ENCODE results near the gene GBA2.

GBA2 gene

DNA sequence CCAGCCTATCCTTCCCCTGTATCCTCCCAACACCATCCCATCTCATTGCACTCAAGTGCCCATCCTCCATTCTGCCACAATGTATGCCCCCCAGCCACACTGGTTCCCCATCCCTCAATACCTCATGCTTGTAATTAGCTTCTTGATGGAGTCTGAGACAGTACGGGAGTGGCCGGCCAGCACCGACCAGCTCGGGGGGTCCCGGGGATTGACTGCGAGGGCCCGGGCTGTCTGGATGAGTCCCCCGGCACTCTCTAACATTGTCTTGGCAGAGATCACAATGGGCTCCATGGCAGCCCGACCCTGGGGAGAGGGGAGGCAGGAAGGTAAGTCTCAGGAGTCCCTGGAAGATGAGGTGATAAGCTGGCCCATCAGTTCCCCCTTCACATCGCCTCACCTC, 42.1 kb downstream of the GBA2 start:
- Histone ChIP-seq H3K27ac (ENCODE audit: low read depth, low read length) (no peak overlapping the region), H3K14ac (ENCODE audit: low read length) (no peak overlapping the region), H2AFZ (ENCODE audit: insufficient read depth, low read length, poor library complexity) (no peak overlapping the region), H4K8ac (ENCODE audit: low read depth, low read length) (no peak overlapping the region), H3K4me3 (ENCODE audit: low read depth, low read length) (no peak overlapping the region), H3K36me3 (ENCODE audit: control insufficient read depth in 1 of 2, insufficient read depth in 2 of 2, low read length in 2 of 2) (peaks cover 77 to 82% of the 10 kb centered on the region in 2 experiments), H2AK5ac (ENCODE audit: low read length) (no peak overlapping the region), H3K18ac (ENCODE audit: low read length) (no peak overlapping the region), H3K4ac (ENCODE audit: low read depth, low read length) (no peak overlapping the region), H3K79me1 (ENCODE audit: low read length) (no peaks in the 10 kb centered on the region), H3K4me2 (ENCODE audit: low read length) (no peak overlapping the region), H3K4me1 (ENCODE audit: control insufficient read depth in 1 of 2, insufficient read depth in 2 of 2, low read length in 2 of 2) (no peaks in the 10 kb centered on the region), H2BK5ac (ENCODE audit: low read depth, low read length, poor library complexity) (no peak overlapping the region), H2BK120ac (ENCODE audit: insufficient read depth, low read length, poor library complexity) (no peak overlapping the region), H2BK12ac (ENCODE audit: low read length) (no peak overlapping the region), H3K79me2 (ENCODE audit: control insufficient read depth, insufficient read depth, low read length, poor library complexity) (no peaks in the 10 kb centered on the region), H3K9ac (ENCODE audit: low read length) (no peak overlapping the region), H3K27me3 (ENCODE audit: insufficient read depth, low read length) (no peaks in the 10 kb centered on the region), H3K9me3 (ENCODE audit: insufficient read depth, low read depth, low read length) (peaks cover 1% of the 10 kb centered on the region), H4K12ac (ENCODE audit: low read depth, low read length) (no peak overlapping the region), H3K23ac (ENCODE audit: low read length) (no peak overlapping the region), H4K91ac (ENCODE audit: low read depth, low read length) (no peak overlapping the region)
- no CpG with 5 or more reads among the region's 10 CpGs for WGBS (ENCODE audit: extremely low coverage, insufficient coverage, insufficient read length)
- DNase-seq: no peak

DNA sequence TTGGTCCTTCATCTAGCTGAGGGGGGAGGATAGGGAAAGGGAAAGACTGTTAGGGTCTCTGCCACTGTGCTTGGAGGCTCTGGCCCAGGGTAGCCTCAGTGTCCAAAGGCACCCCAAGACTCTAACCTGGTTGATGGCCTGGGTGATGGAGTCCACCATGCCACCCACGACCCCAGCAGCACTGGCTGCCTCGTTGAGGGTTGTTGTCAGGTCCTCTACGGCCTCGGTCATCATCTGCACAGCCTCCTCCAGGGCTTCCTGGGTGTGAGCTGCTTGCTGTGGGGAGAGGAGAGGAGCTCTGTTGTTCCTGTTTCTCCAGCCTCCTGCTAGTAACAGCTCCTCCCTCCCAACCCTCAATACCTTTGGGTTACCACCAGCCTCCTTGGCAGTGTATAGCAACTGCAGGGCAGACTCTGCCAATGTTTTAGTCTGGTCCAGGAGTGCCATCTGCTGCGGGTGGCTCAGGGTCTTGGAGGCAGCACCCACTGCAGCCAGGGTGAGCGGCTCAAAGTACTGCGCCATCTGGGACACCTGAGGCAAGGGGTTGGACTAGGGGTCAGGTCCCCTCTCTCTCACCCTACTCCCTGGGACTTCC, 43.1 kb downstream of the GBA2 start:
- no peak overlapping the region for H3K23ac ChIP-seq (ENCODE audit: low read length)
- WGBS (ENCODE audit: extremely low coverage, insufficient coverage, insufficient read length): no CpG with 5 or more reads among the region's 7 CpGs
- H3K9me3 ChIP-seq (ENCODE audit: insufficient read depth, low read depth, low read length): peaks cover 1% of the 10 kb centered on the region
- no peak for DNase-seq
- H3K9ac ChIP-seq (ENCODE audit: low read length): no peak overlapping the region
- H4K91ac ChIP-seq (ENCODE audit: low read depth, low read length): no peak overlapping the region
- no peak overlapping the region for H4K12ac ChIP-seq (ENCODE audit: low read depth, low read length)
- no peak overlapping the region for H2BK12ac ChIP-seq (ENCODE audit: low read length)
- no peak overlapping the region for H3K18ac ChIP-seq (ENCODE audit: low read length)
- no peaks in the 10 kb centered on the region for H3K79me2 ChIP-seq (ENCODE audit: control insufficient read depth, insufficient read depth, low read length, poor library complexity)
- H3K36me3 ChIP-seq (ENCODE audit: control insufficient read depth in 1 of 2, insufficient read depth in 2 of 2, low read length in 2 of 2): peaks cover 72 to 82% of the 10 kb centered on the region in 2 experiments
- no peaks in the 10 kb centered on the region for H3K79me1 ChIP-seq (ENCODE audit: low read length)
- no peak overlapping the region for H3K14ac ChIP-seq (ENCODE audit: low read length)
- H2BK5ac ChIP-seq (ENCODE audit: low read depth, low read length, poor library complexity): no peak overlapping the region
- no peak overlapping the region for H3K27ac ChIP-seq (ENCODE audit: low read depth, low read length)
- no peaks in the 10 kb centered on the region for H3K27me3 ChIP-seq (ENCODE audit: insufficient read depth, low read length)
- H3K4me2 ChIP-seq (ENCODE audit: low read length): no peak overlapping the region
- no peak overlapping the region for H3K4me3 ChIP-seq (ENCODE audit: low read depth, low read length)
- H3K4me1 ChIP-seq (ENCODE audit: control insufficient read depth in 1 of 2, insufficient read depth in 2 of 2, low read length in 2 of 2): no peaks in the 10 kb centered on the region
- H3K4ac ChIP-seq (ENCODE audit: low read depth, low read length): no peak overlapping the region
- no peak overlapping the region for H2AK5ac ChIP-seq (ENCODE audit: low read length)
- no peak overlapping the region for H2AFZ ChIP-seq (ENCODE audit: insufficient read depth, low read length, poor library complexity)
- H2BK120ac ChIP-seq (ENCODE audit: insufficient read depth, low read length, poor library complexity): no peak overlapping the region
- no peak overlapping the region for H4K8ac ChIP-seq (ENCODE audit: low read depth, low read length)

DNA sequence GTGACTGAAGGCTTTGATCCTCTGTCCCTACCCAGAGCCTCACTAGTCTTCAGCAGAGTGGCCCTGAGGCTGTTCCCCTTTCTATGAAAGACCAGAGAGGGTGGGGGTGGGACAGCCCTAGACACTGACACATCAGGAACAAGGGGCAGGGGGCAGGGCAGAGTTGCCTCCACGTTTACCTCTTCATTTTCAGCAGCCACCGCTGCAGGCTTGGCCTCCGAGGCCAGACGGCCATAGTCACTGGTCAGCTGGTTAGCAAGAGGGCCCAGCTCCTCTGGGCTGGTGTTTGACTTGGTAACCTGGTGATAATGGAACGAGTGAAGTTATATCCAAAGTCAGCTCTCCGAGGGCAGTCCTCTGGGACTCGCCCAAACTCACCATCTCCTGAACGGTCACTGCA, 43.7 kb downstream of the GBA2 start:
- Histone ChIP-seq H4K8ac (ENCODE audit: low read depth, low read length) (no peak overlapping the region), H2BK120ac (ENCODE audit: insufficient read depth, low read length, poor library complexity) (no peak overlapping the region), H3K9ac (ENCODE audit: low read length) (no peak overlapping the region), H3K4ac (ENCODE audit: low read depth, low read length) (no peak overlapping the region), H3K4me2 (ENCODE audit: low read length) (no peak overlapping the region), H3K36me3 (ENCODE audit: control insufficient read depth in 1 of 2, insufficient read depth in 2 of 2, low read length in 2 of 2) (peaks cover 68 to 80% of the 10 kb centered on the region in 2 experiments), H4K91ac (ENCODE audit: low read depth, low read length) (no peak overlapping the region), H3K27ac (ENCODE audit: low read depth, low read length) (no peak overlapping the region), H2BK5ac (ENCODE audit: low read depth, low read length, poor library complexity) (no peak overlapping the region), H3K18ac (ENCODE audit: low read length) (no peak overlapping the region), H3K79me1 (ENCODE audit: low read length) (no peaks in the 10 kb centered on the region), H3K4me3 (ENCODE audit: low read depth, low read length) (no peak overlapping the region), H2AK5ac (ENCODE audit: low read length) (no peak overlapping the region), H4K12ac (ENCODE audit: low read depth, low read length) (no peak overlapping the region), H3K9me3 (ENCODE audit: insufficient read depth, low read depth, low read length) (peaks cover 1% of the 10 kb centered on the region), H2BK12ac (ENCODE audit: low read length) (no peak overlapping the region), H2AFZ (ENCODE audit: insufficient read depth, low read length, poor library complexity) (no peak overlapping the region), H3K4me1 (ENCODE audit: control insufficient read depth in 1 of 2, insufficient read depth in 2 of 2, low read length in 2 of 2) (no peaks in the 10 kb centered on the region), H3K27me3 (ENCODE audit: insufficient read depth, low read length) (no peaks in the 10 kb centered on the region), H3K14ac (ENCODE audit: low read length) (no peak overlapping the region), H3K23ac (ENCODE audit: low read length) (no peak overlapping the region), H3K79me2 (ENCODE audit: control insufficient read depth, insufficient read depth, low read length, poor library complexity) (no peaks in the 10 kb centered on the region)
- no CpG with 5 or more reads among the region's 8 CpGs for WGBS (ENCODE audit: extremely low coverage, insufficient coverage, insufficient read length)
- no peak for DNase-seq

DNA sequence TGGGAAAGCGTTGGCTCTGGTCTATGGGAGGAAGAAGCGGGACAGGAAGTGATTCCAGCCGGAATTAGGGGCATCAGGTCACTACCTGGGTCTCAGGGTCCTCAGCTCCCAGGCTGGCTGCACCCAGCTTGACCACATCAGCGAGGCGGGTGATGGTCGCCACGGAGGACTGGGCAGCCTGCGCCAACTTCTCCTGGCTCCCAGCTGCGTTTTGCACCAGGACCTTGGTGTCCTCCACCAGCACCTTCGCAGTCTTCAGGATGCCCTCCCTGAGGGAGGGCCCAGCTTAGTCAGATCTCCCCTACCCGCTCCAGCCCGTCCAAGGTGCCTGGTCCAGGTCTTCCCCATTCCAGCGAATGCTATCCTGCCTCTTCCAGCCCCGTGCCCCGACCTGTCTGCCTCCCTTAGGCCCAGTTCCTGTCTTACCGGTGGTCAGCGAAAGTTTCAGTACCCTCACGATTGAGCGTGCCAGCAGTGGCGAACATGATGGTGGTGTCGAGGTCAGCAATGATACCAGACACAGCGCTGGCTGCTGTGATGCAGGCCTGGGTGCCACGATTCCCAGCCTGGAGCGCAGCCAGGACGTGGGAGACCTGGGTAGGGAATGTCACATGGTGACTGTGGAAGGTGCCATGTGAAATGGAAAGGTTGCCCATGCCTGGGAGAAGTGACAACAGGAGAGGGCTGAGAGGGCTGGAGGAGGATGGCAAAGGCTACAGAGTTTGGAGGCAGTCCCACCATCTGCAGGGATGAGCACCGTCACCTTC, 44.9 kb downstream of the GBA2 start:
- H2AFZ ChIP-seq (ENCODE audit: insufficient read depth, low read length, poor library complexity): no peak overlapping the region
- peaks cover 77 to 86% of the 10 kb centered on the region in 2 experiments for H3K36me3 ChIP-seq (ENCODE audit: control insufficient read depth in 1 of 2, insufficient read depth in 2 of 2, low read length in 2 of 2)
- WGBS (ENCODE audit: extremely low coverage, insufficient coverage, insufficient read length): no CpG with 5 or more reads among the region's 26 CpGs
- H3K14ac ChIP-seq (ENCODE audit: low read length): no peak overlapping the region
- no peak overlapping the region for H3K4ac ChIP-seq (ENCODE audit: low read depth, low read length)
- H2BK12ac ChIP-seq (ENCODE audit: low read length): no peak overlapping the region
- H3K23ac ChIP-seq (ENCODE audit: low read length): no peak overlapping the region
- no peaks in the 10 kb centered on the region for H3K27me3 ChIP-seq (ENCODE audit: insufficient read depth, low read length)
- no peaks in the 10 kb centered on the region for H3K79me2 ChIP-seq (ENCODE audit: control insufficient read depth, insufficient read depth, low read length, poor library complexity)
- no peak overlapping the region for H3K4me2 ChIP-seq (ENCODE audit: low read length)
- H2BK5ac ChIP-seq (ENCODE audit: low read depth, low read length, poor library complexity): no peak overlapping the region
- H3K4me3 ChIP-seq (ENCODE audit: low read depth, low read length): no peak overlapping the region
- no peak overlapping the region for H3K18ac ChIP-seq (ENCODE audit: low read length)
- no peaks in the 10 kb centered on the region for H3K79me1 ChIP-seq (ENCODE audit: low read length)
- H2AK5ac ChIP-seq (ENCODE audit: low read length): no peak overlapping the region
- H3K9ac ChIP-seq (ENCODE audit: low read length): no peak overlapping the region
- no peak overlapping the region for H4K8ac ChIP-seq (ENCODE audit: low read depth, low read length)
- no peaks in the 10 kb centered on the region for H3K4me1 ChIP-seq (ENCODE audit: control insufficient read depth in 1 of 2, insufficient read depth in 2 of 2, low read length in 2 of 2)
- no peak overlapping the region for H4K91ac ChIP-seq (ENCODE audit: low read depth, low read length)
- no peak overlapping the region for H3K27ac ChIP-seq (ENCODE audit: low read depth, low read length)
- DNase-seq: no peak
- no peak overlapping the region for H4K12ac ChIP-seq (ENCODE audit: low read depth, low read length)
- H2BK120ac ChIP-seq (ENCODE audit: insufficient read depth, low read length, poor library complexity): no peak overlapping the region
- peaks cover 1% of the 10 kb centered on the region for H3K9me3 ChIP-seq (ENCODE audit: insufficient read depth, low read depth, low read length)

All from trophoblast cell (in vitro differentiated cells and primary cell).